ENCODE measurements around the gene BRWD1.
"Not testable (repeated sequence)": the region's sequence is repeated elsewhere in the genome, so short reads cannot be mapped to it uniquely, and the experiment has no call there.

The BRWD1 gene

GRCh38 chr21:39258207-39258606, 55.2 kb downstream of the BRWD1 start:
- Histone ChIP-seq H3K27ac (no peak overlapping the region), H3K4me3 (no peak overlapping the region)
- no peak for DNase-seq (ENCODE audit: low spot score)
- no peak for TF ChIP-seq CTCF (IDR thresholded peaks at IDR 0.05)

GRCh38 chr21:39251326-39251725, 62.1 kb downstream of the BRWD1 start:
- no peak for TF ChIP-seq CTCF (IDR thresholded peaks at IDR 0.05)
- H3K27ac ChIP-seq: no peak overlapping the region
- DNase-seq (ENCODE audit: low spot score): no peak
- no peak overlapping the region for H3K4me3 ChIP-seq

- no peak for DNase-seq (ENCODE audit: low spot score)
- no peak overlapping the region for H3K4me3 ChIP-seq
- H3K27ac ChIP-seq: no peak overlapping the region
- TF ChIP-seq CTCF (IDR thresholded peaks at IDR 0.05): no peak
Observed at GRCh38 chr21:39238275-39238674, 75.2 kb downstream of the BRWD1 start.

GRCh38 chr21:39232861-39233291, 80.6 kb downstream of the BRWD1 start:
- TF ChIP-seq CTCF (IDR thresholded peaks at IDR 0.05): no peak
- H3K4me3 ChIP-seq: no peak overlapping the region
- H3K27ac ChIP-seq: no peak overlapping the region
- no peak for DNase-seq (ENCODE audit: low spot score)

- TF ChIP-seq CTCF (IDR thresholded peaks at IDR 0.05): no peak
- Histone ChIP-seq H3K4me3 (no peak overlapping the region), H3K27ac (no peak overlapping the region)
- DNase-seq (ENCODE audit: low spot score): no peak
Observed at GRCh38 chr21:39224930-39225329, 88.5 kb downstream of the BRWD1 start.

- DNase-seq (ENCODE audit: low spot score): no peak
- Histone ChIP-seq H3K4me3 (no peak overlapping the region), H3K27ac (no peak overlapping the region)
- TF ChIP-seq CTCF (IDR thresholded peaks at IDR 0.05): no peak
Observed at GRCh38 chr21:39221997-39222486, 91.4 kb downstream of the BRWD1 start.

- no peak for TF ChIP-seq CTCF (IDR thresholded peaks at IDR 0.05)
- DNase-seq (ENCODE audit: low spot score): no peak
- no peak overlapping the region for H3K4me3 ChIP-seq
- H3K27ac ChIP-seq: no peak overlapping the region
Observed at GRCh38 chr21:39221282-39221996, 92.0 kb downstream of the BRWD1 start.

- DNase-seq (ENCODE audit: low spot score); H3K4me3 ChIP-seq; H3K27ac ChIP-seq: not testable (repeated sequence)
Observed at GRCh38 chr21:39220875-39221274, 92.6 kb downstream of the BRWD1 start.
